Limb (tissue), 2 donors: ENCODE measurements around the gene NIF3L1.
A peak's percentile ranks its signal among the peaks of the same experiment; 100 is the strongest.
"Not testable (repeated sequence)": the region's sequence is repeated elsewhere in the genome, so short reads cannot be mapped to it uniquely, and the experiment has no call there.

Source experiments
- DNase-seq, 2 donors: peaks; one replicate each; pipeline ENCODE4 v3.0.0-alpha.2; 2016; ENCODE audit errors: extremely low spot score in 2 of 2

NIF3L1 gene

GRCh38 chr2:200871151-200871550, 18.0 kb upstream of the NIF3L1 start:
- no peak for DNase-seq

GRCh38 chr2:200873560-200873959, 15.6 kb upstream of the NIF3L1 start:
- DNase-seq: no peak

DNA sequence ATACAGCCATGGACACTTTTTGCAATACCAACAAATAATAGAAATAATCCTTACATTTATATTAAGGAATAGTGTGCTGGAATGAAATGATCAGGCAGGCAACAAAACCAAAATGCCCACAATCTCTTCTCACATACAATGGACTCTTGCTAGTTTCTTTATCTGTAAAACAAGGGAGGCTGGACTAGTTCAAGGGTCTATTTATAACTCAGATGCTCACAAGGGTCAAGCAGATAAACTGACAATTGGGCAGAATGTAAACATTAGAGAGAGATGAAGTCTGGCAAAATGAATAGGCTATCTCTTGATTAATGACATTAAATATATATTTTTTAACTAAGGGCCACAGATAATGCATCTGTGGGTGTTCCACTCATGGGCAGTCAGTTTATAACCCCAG, 11.7 kb upstream of the NIF3L1 start:
- no peak for DNase-seq

DNA sequence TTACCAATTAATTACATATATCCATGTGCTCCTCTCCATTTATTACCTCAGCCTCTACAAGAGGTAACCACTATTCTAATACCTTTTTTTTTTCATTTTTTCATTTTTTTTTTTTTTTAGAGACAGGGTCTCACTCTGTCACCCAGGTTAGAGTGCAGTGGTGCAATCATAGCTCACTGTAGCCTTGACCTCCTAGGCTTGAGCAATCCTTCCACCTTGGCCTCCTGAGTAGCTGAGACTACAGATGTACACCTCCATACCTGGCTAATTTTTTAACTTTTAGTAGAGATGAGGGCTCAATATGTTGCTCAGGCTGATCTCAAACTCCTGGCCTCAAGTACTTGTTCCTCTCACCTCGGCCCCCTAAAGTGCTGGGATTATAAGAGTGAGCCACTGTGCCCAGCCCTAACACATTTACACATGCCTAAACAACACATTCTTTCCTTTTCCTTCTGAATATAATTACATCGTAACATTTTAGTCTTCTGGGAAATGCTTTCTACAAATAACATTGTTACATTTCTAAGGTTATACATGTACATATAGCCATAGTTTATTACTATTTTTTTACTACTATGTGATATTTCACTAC, 10.8 kb upstream of the NIF3L1 start:
- DNase-seq: no peak

DNA sequence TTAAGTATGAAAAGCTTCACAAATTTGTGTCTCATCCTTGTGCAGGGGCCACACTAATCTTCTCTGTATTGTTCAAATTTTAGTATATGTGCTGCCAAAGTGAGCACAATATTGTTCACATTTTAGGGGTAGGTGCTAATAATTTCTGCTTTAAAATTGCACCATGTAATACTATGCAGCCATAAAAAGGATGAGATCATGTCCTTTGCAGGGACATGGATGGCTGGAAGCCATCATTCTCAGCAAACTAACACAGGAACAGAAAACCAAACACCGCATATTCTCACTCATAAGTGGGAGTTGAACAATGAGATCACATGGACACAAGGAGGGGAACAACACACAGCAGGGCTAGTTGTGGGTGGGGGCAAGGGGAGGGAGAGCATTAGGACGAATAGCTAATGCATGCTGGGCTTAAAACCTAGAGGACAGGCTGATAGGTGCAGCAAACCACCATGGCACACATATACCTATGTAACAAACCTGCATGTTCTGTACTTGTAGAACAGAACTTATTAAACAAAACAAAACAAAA, 7.4 kb upstream of the NIF3L1 start:
- DNase-seq: not testable (repeated sequence)

DNA sequence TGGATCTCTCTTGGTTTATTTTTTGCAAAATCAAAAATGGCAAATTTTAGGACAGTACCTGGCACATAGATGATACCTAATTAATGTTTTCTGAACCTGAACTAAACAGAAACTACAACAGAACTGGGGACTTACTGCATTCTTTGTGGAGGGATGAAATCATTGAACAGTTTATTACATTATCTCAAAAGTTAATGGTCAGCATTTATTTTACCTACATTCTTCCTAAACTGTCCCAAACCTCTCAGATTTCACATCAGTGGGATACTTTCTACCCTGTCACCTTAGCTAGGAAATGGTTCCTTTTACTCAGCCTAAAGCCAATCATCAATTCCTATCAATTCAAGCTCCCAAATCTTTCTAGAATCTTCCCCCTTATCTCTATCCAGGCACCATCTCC, 10.3 kb downstream of the NIF3L1 start:
- no peak for DNase-seq

DNA sequence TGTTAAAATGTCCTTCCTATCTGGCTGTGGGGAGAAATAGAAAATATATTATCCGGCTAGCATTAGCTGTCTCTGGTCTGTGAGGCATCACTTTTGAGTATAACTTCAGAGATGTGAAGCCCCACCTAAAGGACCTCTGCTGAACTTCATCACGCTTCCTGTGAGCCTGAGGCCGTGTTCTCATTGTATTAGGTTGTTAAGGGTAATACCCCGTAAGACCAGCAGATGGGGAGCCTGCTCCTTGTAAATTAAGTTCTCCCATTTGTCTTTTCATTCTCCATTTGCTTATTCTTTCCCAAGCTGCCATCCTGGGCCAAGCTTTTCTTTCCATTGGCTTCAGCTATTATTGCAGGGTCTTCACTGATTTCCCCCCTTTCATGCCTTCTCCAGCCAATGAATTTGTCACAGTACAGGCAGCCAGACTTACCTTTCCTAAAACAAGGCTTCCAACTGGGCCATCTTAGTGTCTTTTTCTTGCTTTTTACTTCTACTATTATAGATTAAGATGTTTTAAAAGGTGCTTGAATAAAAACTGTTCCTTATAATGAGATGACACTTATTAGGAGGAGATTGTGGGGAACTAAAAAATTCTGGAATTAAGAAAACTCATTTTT, 12.4 kb downstream of the NIF3L1 start:
- DNase-seq: peak; percentile 65 to 90

- DNase-seq: peak; percentile 21 to 64
Measured at GRCh38 chr2:200905618-200906296, 16.6 kb downstream of the NIF3L1 start.

- no peak for DNase-seq
Measured at GRCh38 chr2:200909958-200910357, 20.8 kb downstream of the NIF3L1 start.

GRCh38 chr2:200913654-200914053, 24.5 kb downstream of the NIF3L1 start:
- no peak for DNase-seq

DNA sequence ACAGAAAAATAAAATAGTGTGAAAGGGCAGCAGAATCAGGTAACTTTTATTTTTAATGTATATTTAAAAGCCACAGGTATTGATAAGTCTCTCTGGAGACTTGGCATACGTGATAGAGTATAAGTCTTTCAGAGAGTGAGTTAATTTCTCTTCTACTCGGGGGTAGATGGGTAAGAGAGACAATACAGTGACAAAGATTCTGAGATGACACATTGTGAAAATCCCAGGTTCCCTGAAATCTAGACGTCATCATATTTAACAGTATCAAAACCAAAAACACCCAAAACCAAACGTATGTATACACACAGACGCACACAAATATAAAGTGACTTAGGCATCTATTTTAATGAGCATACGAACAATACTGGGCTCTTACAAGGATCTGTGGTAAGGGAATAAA, 33.3 kb downstream of the NIF3L1 start:
- DNase-seq: no peak

- DNase-seq: no peak
Measured at GRCh38 chr2:200929334-200930249, 40.4 kb downstream of the NIF3L1 start.

DNA sequence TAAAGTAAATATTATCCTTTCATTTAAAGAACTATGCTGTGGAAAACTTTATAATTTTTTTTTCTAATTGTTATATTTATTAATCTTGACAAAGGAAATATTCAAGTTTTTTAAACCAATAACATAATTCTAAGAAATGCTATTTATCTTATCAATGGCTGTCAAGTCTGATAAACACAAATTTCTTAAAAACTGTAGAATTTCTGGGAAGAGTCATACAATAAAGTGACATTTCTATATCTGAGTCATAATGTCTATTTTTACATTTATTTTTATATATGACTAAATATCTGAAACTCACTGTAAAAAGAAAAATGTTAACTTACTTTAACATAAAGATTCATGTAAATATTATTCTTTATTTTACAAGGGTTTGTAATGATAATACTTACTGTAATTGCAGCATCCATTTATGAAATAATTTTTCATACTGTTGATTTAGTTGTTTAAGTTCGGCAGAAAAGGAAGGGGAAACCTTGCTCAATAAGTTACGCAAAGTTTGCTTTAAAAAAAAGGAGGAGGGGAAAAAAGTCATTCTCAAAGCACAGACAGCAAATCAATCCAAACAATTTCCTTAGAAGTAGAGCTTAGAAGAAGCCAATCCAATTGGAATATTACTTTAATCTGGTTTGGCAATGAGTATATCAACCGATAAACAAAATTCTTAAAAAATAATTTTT, 41.9 kb downstream of the NIF3L1 start:
- DNase-seq: no peak

GRCh38 chr2:200939832-200940231, 50.7 kb downstream of the NIF3L1 start:
- DNase-seq: no peak

DNA sequence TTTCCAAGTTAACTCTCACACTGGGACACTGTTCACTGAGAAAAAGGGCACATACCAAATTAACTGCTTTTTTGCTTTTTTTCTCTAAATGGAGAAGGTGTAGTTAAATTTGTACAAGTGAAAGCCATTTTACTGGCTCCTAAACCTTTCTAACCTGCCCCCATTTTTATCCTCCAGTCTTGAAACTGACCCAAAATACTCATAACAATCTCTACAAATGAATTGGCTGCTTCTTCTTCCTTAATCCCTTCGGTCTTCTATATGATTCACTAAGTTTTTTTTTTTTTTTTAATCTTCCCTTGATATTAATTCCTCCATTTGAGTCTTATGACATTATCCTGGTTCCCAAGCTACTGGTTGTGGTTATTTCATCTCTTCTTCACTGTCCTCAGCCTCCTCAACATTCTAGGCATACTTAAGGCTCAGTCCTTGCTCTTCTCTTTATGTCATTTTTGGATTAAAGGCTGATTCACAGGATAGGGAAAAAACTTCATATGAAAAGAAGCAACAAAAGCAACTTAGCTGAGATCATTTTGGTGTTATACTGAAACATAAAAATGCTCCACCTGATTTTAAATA, 54.4 kb downstream of the NIF3L1 start:
- no peak for DNase-seq

DNA sequence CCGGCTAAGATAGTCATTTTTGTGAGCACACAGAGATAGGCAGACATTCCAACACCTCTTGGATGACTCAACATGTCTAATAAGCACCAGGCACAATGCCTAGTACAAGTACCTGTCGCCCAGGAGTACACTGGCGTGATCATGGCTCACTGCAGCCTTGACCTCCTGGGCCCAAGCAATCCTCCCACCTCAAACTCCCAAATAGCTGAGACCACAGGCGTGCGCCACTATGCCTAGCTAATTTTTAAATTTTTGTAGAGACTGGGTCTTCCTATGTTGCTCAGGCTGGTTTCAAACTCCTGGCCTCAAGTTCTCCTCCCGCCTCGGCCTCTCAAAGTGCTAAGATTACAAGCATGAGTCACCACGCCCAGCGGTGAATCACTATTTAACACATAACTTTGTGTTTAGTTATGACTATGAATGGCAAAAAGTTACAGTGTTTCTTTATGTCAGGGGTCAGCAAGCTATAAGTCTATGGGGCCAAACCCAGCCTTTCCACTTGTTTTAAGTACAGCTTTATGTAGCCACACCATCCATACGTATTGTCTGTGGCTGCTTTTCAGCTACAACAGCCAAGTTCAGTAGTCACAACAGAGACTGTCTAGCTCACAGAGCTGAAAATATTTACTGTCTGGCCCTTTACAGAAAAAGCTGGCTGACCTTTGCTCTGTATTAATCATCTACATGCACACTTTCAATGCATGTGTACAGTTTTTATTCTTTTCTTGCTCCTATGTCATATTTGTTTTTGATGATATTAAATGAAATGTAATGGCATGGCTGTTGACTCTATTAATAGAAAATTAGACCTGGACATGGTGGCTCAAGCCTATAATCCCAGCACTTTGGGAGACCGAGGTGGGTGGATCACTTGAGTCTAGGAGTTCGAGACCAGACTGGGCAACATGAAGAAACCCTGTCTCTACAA, 55.6 kb downstream of the NIF3L1 start:
- no peak for DNase-seq

GRCh38 chr2:200945395-200945729, 56.2 kb downstream of the NIF3L1 start:
- no peak for DNase-seq

- DNase-seq: no peak
Measured at GRCh38 chr2:200950378-200950777, 61.2 kb downstream of the NIF3L1 start.
